Activated CD8-positive, alpha-beta memory T cell treated with anti-CD3 and anti-CD28 coated beads, Interleukin-2, amount 50 U/mL, for 48 hours (primary cell): ENCODE results near the gene MLC1.

Experiments used
- DNase-seq: peaks from one replicate; pipeline ENCODE4 v3.0.0-alpha.2; 2020

MLC1 gene

DNA sequence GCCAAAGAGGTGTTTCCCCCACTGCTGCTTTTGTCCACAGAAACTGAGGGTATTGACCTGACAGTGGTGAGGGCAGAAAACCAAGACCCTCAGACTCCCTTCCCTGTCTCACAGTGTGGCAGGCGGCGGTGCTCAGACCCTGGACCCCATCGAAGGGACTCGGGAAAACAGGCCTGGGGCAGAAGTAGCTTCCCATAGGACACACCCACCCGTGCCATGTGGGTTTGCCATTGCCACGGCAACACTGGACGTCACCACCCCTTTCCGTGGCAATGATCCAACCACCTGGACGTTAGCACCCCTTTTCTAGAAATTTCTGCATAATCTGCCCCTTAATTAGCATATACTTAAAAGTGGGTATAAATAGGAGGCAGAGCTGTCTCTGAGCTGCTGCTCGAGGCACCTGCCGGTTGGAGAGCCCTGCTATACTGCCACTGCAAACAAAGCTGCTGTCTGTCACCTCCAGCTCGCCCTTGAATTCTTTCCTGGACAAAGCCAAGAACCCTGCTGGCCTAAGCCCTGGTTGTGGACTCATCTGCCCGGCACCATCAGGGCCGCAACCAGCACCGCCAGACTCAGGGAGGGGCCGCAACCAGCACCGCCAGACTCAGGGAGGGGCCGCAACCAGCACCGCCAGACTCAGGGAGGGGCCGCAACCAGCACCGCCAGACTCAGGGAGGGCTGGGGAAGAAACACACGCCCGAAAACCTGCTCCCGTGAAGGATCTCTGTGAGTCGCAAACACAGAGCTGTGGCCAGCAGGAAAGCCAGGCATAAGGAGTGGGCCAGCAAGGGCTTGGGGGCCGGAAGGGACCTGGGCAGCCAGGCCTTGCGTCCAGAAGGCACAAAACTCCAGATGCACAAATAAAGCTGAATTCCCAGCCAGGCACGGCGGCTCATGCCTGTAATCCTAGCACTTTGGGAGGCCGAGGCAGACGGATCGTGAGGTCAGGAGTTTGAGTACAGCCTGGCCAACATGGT, 10.4 kb downstream of the MLC1 start:
- no peak for DNase-seq

DNA sequence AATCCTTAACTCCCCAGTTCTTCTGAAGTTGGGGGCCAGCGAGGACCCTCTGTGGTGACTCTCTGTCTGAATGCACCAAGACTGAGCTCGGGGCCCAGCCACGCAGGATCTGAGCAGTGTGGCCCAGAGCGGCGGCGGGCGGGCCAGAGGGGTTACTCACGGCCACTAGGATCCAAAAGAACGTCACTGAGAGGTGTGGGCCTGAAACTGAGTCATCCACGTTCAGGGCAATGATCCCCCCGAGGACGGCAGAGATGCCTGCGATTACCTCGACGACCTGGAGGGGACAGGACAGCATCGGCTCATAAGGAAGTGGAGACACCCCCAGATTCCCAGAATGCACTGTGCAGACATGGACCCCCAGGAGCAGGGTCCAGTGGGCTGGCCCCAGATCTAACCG, 11.2 kb downstream of the MLC1 start:
- DNase-seq = no peak

DNA sequence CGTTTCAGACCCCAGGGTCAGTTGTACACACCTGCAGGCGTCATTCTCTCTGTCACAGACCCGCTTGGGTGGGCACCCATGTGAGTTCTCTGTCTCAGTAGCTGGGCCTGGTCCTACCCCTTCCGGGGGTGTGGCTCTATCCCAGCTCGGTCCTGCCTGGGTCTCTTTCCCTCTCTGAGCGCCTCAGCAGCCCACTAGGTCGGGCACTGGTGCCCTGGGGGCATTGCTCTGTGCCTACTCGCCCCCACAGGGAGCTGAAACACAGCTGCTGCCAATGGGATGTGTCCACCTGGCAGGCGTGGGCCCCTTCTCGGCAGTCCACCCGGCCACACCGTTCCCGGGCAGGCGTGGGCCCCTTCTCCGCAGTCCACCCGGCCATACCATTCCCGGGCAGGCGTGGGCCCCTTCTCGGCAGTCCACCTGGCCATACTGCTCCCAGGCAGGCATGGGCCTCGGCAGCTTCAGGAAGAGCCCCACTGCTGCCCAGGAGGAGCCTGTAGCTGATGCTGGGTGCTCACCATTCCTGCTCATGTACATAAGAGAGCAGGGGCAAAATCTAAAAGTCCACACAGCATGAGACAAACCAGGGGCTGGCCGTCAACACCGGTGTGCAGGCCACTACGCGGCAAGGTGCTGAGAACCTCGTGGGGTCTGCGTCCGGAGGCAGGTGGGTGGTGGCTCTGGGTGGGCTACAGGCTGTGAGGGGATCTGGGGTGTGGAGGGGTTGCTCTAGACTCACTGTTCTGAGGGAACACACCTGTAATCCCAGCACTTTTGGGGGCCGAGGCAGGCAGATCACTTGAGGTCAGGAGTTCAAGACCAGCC, 12.3 kb downstream of the MLC1 start:
- no peak for DNase-seq

DNA sequence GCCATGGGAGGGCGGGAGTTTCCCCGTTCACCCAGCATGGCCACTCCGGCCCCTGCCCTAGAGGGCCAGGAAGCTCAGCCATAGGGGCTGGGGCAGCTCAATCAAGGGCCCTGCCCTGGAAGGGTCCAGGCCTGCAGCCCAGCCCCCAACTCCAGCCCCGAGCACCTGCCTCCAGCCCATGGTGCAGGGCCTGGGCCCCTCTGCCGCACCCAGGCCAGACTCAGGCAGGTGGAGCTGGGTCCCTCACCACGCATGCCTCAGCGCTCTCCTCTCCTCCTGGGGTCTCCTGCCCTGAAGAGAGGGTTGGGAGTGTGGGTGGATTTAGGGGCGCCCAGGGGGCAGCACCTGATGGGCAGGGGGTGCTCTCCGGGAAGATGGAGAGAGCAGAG, 13.1 kb downstream of the MLC1 start:
- no peak for DNase-seq

DNA sequence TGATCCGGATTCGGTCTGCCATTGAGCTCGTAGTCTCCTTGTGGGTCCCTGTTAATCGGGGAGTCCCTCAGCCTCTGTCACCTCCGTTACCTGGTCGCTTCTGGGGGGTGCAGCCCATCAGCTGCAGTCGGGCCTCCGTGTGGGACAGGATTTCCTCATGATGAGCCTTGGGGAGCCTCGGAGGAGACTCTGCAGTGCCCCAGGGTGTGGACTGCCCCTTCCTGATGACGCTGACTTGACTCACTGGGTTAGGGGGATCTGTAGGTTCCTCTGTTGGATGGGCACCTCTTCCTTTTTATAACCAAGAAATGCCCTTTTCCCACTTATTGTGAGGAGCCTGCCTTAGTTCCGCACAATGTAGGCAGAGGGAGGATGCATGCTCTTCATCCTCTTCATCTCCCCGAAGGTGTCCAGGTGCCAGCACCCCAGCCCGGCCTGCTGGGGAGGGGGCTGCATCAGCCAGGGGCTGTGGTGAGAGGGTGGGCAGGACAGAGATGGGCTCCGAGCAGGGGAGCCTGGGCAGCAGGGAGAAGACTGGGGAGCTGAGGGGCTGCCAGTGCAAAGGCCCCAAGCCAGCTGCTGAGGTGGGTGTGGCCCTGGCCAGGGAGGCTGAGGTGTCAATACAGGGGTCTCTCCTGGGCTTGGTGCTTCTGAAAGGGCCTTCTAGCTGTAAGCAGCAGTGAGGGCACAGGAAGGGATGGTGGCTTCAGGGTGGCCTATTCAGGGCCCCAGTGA, 13.6 kb downstream of the MLC1 start:
- no peak for DNase-seq

DNA sequence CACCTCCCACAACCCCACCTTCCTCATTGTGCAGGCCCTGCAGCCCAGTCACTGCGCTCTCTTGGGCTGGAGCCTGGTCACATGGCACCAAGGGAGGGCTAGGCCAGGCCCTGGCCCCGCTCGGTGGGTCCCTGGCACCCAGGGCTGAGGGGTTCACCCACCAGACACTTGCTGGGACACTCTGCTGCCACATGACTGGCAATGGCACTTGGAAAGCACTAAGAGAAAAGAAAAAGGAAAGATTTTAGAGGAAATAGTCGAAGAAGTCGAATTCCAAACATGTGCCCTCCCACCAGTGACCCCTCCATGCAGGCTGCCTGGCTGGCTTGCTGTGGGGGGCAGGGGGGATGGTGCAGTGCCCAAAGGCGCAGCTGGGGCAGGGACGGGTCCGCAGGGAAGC, 14.9 kb downstream of the MLC1 start:
- DNase-seq = no peak

DNA sequence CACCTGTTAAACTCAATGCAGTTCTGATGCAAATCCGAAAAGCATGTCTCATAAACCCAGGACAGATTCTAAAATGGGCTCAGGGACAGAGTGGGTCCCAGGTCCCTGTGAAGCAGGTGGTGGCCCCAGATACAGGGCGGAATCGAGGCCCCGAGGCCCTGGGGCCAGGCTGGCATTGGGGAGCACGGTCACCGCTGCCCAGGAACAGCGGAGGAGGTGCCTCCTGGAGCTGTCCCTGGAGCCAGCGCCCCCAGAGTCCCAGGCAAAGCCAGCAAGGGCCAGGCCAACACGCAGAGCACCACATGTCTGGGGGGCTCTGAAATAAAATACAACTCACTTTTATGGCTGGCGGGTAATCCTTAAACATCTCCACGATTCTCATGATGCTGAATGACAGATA, 17.1 kb downstream of the MLC1 start:
- no peak for DNase-seq

DNA sequence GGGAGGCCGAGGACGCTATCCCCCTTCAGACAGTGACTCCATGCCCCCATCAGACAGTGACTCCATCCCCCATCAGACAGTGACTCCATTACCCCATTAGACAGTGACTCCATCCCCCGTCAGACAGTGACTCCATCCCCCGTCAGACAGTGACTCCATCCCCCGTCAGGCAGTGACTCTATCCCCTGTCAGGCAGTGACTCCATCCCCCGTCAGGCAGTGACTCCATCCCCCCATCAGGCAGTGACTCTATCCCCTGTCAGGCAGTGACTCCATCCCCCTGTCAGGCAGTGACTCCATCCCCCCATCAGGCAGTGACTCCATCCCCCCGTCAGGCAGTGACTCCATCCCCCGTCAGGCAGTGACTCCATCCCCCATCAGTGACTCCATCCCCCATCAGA, 18.0 kb downstream of the MLC1 start:
- DNase-seq = no peak

DNA sequence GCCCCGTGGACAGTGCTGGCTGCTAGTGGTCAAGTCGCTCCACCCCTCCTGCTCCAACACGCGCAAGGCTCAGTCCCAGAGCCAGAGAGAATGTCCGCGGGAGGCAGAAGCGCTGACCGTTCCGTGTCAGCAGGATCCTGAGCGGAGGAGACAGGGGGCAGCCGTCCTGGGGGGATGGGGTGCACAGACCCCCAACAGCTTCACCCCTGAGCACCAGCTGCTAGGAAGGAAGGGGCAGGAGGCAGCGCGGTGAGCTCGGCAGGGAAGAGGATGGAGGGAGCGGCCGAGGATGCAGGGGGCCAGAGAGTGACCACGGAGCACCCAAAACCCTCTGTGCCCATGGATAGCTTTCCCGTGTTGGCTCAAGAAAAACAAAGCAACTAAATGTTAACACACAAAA, 20.8 kb downstream of the MLC1 start:
- DNase-seq = no peak

DNA sequence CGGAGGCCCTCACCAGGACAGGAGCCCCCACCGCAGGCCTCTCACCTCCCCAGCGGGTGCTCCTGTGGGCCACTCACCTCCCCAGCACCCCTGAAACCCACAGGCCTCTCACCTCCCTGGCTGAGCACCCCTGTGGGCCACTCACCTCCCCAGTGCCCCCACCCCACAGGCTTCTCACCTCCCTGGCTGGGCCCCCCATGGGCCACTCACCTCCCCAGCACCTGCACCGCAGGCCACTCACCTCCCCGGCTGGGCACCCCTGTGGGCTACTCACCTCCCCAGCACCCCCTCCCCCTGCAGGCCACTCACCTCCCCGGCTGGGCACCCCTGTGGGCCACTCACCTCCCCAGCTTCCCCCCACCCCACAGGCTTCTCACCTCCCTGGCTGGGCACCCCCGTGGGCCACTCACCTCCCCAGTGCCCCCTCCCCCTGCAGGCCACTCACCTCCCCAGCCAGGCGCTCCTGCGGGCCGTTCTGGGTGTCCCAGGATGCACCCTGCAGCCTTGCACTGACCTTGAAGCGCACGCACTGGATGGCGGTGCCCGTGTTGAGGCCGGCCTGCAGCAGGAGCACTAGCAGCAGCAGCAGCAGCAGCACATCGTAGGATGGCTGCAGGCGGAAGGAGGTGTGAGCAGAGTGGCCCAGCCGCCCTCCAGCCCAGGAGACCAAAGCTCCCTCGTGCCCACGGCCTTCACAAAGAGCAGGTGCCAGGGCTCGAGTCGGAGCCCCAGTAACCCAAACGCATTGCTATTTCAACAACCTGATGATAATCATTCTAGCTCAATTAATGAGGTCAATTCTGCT, 21.4 kb downstream of the MLC1 start:
- DNase-seq = no peak

DNA sequence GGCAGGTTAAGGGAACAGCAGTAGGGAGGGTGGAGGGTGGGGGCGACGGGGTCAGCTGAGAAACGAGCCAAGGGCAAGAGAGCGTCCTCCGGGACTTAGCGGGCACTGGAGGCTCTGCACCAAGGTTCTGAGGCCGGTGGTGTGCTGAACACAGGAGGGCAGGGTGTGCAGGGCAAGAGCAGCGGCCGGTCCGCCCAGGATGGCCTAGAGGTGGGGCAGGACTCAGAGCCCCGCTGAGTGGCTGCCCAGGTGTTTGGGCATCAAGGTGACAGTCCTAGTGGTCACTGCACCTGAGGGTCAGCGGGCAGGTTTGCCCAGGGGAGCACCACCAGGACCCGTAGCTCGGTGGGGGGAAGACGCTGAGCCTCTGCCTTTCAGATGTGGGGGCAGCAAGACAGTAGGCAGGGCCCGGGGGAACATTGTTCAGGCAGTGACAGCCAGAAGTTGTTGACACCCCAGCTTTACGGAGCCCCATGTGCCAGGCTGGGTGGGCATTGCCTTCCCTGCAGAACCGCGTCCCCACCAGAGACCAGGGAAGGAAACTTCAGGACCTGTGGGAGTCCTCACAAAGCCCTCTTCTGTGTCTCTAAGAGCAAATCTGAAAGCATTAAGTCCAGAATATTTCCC, 22.6 kb downstream of the MLC1 start:
- DNase-seq = no peak

DNA sequence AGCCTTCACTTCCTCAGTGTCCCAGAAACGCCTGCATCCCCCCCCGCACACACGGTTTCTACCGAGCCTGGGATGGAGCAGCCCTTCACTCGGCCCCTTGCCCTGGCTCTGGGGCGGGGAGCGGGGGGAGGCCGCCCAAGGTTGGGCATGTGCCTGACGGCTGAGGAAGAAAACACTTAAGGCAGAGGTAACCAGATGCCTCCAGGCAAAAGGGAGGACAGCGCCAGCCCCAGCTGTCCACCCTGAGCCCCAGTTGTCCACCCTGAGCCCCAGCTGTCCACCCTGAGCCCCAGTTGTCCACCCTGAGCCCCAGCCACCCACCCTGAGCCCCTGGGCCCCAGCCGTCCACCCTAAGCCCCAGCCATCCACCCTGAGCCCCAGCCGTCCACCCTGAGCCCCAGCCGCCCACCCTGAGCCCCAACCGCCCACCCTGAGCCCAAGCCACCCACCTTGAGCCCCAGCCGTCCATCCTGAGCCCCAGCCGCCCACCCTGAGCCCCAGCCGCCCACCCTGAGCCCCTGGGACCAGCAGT, 23.3 kb downstream of the MLC1 start:
- DNase-seq = no peak

DNA sequence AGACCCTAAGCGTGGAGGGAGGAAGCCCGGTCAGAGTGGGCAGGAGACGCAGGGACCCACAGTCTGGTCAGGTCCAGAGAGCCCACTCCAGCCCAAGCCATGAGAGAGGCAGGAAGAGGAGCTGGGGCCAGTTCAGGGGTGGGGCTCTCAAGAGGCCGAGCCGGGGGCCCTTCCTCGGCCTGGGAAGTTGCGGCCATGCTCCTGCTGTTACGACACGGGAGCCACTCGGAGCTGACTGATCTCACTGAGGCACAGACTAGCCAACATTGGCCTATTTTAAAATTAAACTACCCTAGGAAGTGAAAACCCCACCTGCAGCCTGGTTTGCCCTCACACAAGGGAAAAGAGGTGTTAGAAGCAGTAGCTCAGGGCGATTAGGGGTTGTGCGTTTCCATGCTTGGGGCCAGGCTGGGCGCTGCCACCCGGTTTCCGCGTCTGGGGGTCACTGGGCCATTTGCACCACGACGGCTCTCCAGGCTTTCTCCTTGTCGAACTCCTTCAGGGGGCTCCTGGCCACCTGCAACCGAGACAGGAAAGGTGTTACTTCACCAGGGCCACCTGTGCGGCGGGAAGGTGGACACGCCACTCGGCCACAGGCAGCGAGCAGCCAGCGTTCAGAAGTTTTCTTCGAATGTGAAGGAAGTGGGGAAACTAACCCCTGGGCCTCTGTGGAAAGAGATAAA, 23.9 kb downstream of the MLC1 start:
- DNase-seq = no peak

DNA sequence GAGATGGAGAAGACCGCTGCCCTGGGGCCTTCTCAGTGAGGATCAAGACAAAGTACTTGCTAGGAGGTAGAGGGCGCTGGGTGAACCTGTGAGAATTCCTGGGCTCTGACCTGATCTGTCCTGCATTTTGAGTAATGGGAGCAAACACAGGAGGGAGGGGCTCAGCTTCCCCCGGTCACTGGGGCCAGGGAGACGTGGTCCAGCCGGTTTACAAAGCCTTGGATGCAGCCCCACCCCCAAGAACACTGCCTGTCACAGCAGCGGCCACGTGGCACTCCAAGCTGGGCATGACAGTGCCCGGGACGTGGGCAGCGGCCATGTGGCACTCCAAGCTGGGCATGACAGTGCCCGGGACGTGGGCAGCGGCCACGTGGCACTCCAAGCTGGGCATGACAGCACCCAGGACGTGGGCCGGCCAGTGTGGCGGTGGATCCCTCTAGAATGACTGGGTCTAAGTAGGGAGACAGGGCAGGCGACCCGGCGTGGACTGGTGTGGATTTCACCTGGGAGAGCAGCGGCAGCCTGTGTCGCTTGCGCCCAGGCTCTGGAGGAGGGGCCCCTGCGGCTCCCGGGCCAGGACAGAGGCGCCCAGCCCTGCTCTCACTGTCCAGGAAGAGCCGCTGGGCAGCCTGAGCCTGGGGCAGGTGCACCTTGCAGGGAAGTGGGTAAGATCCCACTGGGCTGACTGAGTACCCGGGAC, 24.6 kb downstream of the MLC1 start:
- DNase-seq = no peak

DNA sequence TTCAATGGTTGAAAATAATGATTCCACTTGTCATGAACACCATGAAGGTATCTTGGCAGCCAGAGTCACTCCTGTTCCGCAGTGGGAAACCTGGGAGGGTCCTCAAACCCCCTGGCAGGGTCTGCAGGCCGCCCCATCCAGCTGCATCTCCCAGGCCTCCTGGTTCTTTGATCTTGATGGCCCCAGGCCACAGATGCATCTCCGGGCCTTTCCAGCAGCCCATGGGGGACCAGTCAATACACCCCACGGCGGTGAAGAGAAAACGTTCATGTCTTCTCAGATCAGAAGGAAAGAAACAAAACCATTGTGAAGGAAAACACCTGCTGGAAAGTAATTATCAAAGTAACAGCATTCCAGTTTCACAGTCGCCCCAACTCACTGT, 25.4 kb downstream of the MLC1 start:
- no peak for DNase-seq

DNA sequence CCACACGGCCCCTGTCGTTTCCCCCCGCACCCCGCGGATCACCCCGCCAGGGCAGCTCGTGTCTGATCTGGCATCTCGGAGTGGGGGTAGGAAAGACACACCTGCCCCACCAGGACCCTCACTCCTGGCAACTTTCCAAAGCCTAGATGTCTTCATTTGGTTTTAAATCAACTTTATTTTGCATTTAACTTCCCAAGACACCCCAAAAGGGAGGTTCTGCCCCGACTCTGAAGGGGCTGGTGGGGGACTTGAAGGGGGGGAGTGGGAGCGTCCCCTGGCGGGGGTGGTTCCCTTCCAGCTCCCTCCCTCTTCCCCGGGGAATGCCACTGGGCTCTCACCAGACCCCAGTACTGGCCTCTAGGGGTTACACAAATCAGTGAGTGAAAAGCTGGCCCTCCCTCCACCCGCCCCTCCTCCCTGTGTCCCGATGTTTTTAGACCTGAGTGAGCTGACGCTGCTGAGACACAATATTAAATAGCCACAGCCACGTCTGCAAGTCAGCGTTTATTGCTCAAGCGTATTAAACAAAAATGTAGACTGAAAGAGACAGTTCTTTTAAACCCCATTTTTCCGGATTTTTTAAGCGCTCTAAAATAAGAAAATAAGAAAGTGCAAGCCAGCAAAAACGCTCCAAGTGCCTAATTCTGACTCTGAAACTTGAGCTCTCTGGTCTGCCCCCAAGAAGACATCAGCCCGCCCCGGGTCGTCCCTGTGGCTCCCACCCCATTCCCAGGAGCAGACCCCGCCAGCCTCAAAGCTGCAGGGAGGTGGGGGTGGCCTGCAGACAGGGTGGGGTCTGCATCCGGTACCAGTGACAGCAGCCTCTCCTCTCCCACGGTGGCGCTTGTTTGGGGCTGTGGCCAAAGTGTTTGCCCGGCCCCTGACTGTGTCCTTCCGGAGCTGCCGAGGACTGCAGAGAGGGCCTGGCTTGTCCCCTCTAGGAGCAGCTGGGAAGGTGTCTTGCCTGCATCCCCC, 26.0 kb downstream of the MLC1 start:
- no peak for DNase-seq

DNA sequence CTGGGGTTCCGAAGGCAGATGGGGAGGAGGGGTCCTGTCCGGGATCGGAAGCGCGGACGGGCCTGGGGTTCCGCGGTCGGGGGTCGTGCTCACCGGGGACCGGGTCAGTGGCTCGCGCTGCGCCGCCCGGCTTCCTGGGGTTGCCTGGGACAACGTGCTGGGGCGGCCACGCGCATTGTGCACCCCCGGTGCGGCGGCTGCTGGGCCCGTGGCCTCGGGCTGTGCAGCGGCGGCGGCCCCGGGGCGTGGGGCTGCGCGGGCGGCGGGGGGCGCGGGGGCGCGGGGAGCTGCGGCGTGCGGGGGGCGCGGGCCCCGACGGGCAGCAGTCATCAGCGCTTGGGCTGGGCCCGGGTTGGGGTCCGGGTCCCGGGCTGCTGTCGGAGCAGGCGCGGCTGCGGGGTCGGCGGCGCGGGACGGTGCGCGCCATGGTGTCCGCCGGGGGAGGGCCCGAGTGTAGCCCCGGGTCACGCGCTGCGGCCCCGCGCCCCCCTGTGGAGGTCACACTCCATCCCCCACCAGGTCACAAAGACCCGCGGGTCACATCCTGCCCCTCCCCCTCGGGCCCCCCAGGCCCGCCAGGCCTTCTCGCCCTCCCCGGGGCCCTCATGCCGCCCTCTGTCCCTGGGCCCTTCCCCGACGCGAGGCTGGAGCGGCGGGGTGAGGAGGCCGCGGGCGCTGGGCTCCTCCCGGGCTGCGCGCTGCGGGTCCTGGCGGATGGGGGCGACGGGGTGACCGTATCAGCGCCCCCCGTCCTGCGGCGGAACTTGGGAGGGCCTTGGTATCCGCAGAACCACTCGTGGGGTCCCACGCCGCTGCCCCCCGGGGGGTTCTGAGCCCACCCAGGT, 26.9 kb downstream of the MLC1 start, which contains the start of gene TTLL8:
Gene TTLL8, minus strand, starts transcription at position 238 of the 845 bp plus-strand sequence.
- no peak for DNase-seq
